HCT116 (cell line): ENCODE results near the gene SYNE3. TPM values are rescaled to one million over a fixed set of nuclear protein-coding genes. Genes with fewer than 3 reads are reported as not detected.

ENCODE experiments used
- ATAC-seq: fragments of 200-7000 bp; cut with Tn5 transposase; 2 replicates; pipeline ENCODE4 v1.9.1; 2020; ENCODE audit warnings: mild to moderate bottlenecking, moderate library complexity
- BruUV-seq: library from RNA; stranded (reverse); fragments of 400-500 nt; replicated peaks from 2 replicates; lab custom pipeline; 2021; lab: Mats Ljungman, UMichigan
- CTCF ChIA-PET: fragments of 300-600 bp; sonication (Branson Sonifier 250); formaldehyde crosslinking; loops from one replicate; lab custom pipeline; 2021; ENCODE audit warnings: antibody characterized with exemption; lab: Charles Lee
- POLR2A ChIA-PET: fragments of 300-600, 350-600 bp; sonication (Branson Sonifier 250); formaldehyde crosslinking; loops from one replicate; lab custom pipeline; 2021; ENCODE audit warnings: antibody characterized with exemption; lab: Charles Lee
- RAD21 ChIA-PET, 2 experiments: fragments of 300-600 bp; sonication (Branson Sonifier 250); formaldehyde crosslinking; loops; one replicate each; lab custom pipeline; 2023; ENCODE audit warnings: low total read pairs in 2 of 2; ENCODE audit not compliant: uncharacterized antibody in 2 of 2, unreplicated experiment in 2 of 2, low non-redundant PET in 1 of 2; lab: Charles Lee
- DNase-seq: peaks from one replicate; pipeline ENCODE4 v3.0.0-alpha.2; 2010; ENCODE audit warnings: low read depth, low spot score
- H2AFZ ChIP-seq: fragments of 200-600 bp; shearing (Covaris generic), sonication (generic); 2 replicates; pipeline ENCODE4 v1.6.1; 2017; ENCODE audit warnings: low read depth, mixed run types, mixed read lengths, antibody characterized with exemption, low read length; ENCODE audit not compliant: poor library complexity, severe bottlenecking
- H3K27ac ChIP-seq: 2 replicates; pipeline ENCODE4 v1.5.1; 2012; ENCODE audit warnings: low read depth, low read length
- H3K27me3 ChIP-seq: fragments of 200-600 bp; sonication (generic); 2 replicates; pipeline ENCODE4 v1.6.1; 2016; ENCODE audit warnings: mixed run types, low read length, mixed read lengths; ENCODE audit not compliant: insufficient read depth
- H3K36me3 ChIP-seq, 2 experiments: fragments of 200-500 bp in 1 of 2; fragments of 200-600 bp in 1 of 2; sonication (Bioruptor generic) in 1 of 2; sonication (generic) in 1 of 2; 2 replicates each; pipeline versions ENCODE4 v1.5.1 to v1.6.1; 2014 to 2016; ENCODE audit warnings: low read length in 2 of 2, inconsistent platforms in 1 of 2, mixed read lengths in 1 of 2, mixed run types in 1 of 2; ENCODE audit not compliant: insufficient read depth in 2 of 2, control insufficient read depth in 1 of 2
- H3K4me1 ChIP-seq, 2 experiments: fragments of 200-600 bp in 1 of 2; sonication (generic) in 1 of 2; 2 replicates each; pipeline versions ENCODE4 v1.5.1 to v1.6.1; 2012 to 2017; ENCODE audit warnings: low read length in 2 of 2, inconsistent platforms in 1 of 2, mild to moderate bottlenecking in 1 of 2, mixed read lengths in 1 of 2, mixed run types in 1 of 2, moderate library complexity in 1 of 2; ENCODE audit not compliant: insufficient read depth in 2 of 2, control insufficient read depth in 1 of 2
- H3K4me2 ChIP-seq: fragments of 200-600 bp; sonication (generic); 2 replicates; pipeline ENCODE4 v1.6.1; 2017; ENCODE audit warnings: mixed run types, low read length, mixed read lengths
- H3K4me3 ChIP-seq, 2 experiments: fragments of 200-600 bp in 1 of 2; sonication (generic) in 1 of 2; replicated peaks in 1 of 2; 2 replicates each; pipeline ENCODE4 v1.5.1; 2011 to 2016; ENCODE audit warnings: low read length in 2 of 2, control low read depth in 1 of 2, low read depth in 1 of 2, mild to moderate bottlenecking in 1 of 2, mixed read lengths in 1 of 2, mixed run types in 1 of 2
- H3K79me2 ChIP-seq: fragments of 200-600 bp; sonication (generic); 2 replicates; pipeline ENCODE4 v1.6.1; 2017; ENCODE audit warnings: mild to moderate bottlenecking, mixed run types, low read length, moderate library complexity, mixed read lengths; ENCODE audit not compliant: insufficient read depth
- H3K9ac ChIP-seq: fragments of 200-600 bp; sonication (generic); 2 replicates; pipeline ENCODE4 v1.6.1; 2016; ENCODE audit warnings: low read length, mixed read lengths
- H3K9me2 ChIP-seq: fragments of 200-600 bp; sonication (generic), shearing (Covaris generic); 2 replicates; pipeline ENCODE4 v1.6.1; 2017; ENCODE audit warnings: mixed run types, mild to moderate bottlenecking, moderate library complexity; ENCODE audit not compliant: insufficient read depth
- H3K9me3 ChIP-seq, 2 experiments: fragments of 200-500 bp in 1 of 2; fragments of 200-600 bp in 1 of 2; sonication (Bioruptor generic) in 1 of 2; sonication (generic) in 1 of 2; 2 replicates each; pipeline ENCODE4 v1.6.1; 2014 to 2017; ENCODE audit warnings: low read length in 2 of 2, mixed read lengths in 2 of 2, inconsistent platforms in 1 of 2, low read depth in 1 of 2, mild to moderate bottlenecking in 1 of 2, mixed run types in 1 of 2, moderate library complexity in 1 of 2; ENCODE audit not compliant: control insufficient read depth in 1 of 2, insufficient read depth in 1 of 2
- H4K20me1 ChIP-seq: fragments of 200-600 bp; sonication (generic), shearing (Covaris generic); 2 replicates; pipeline ENCODE4 v1.6.1; 2017; ENCODE audit warnings: mixed run types, mild to moderate bottlenecking, moderate library complexity; ENCODE audit not compliant: insufficient read depth
- CBX3 ChIP-seq: IDR thresholded peaks from 2 replicates; pipeline ENCODE4 v1.6.1; 2012; ENCODE audit warnings: low read depth
- CEBPB ChIP-seq: IDR thresholded peaks from 2 replicates; pipeline ENCODE4 v1.6.1; 2012; ENCODE audit warnings: low read depth
- CTCF ChIP-seq, 3 experiments: fragments of 200-600 bp in 1 of 3; sonication (generic) in 1 of 3; IDR thresholded peaks in 2 of 3; conservative IDR thresholded peaks in 1 of 3; 2 replicates each; pipeline ENCODE4 v1.5.1; 2012 to 2017; ENCODE audit warnings: low read depth in 2 of 3, low read length in 2 of 3, antibody characterized with exemption in 1 of 3, borderline replicate concordance in 1 of 3, control low read depth in 1 of 3, mild to moderate bottlenecking in 1 of 3, mixed read lengths in 1 of 3, mixed run types in 1 of 3, moderate library complexity in 1 of 3; ENCODE audit not compliant: insufficient read depth in 1 of 3
- EGR1 ChIP-seq: IDR thresholded peaks from 2 replicates; pipeline ENCODE4 v1.6.1; 2012; ENCODE audit warnings: low read depth
- ELF1 ChIP-seq: IDR thresholded peaks from 2 replicates; pipeline ENCODE4 v1.6.1; 2012; ENCODE audit warnings: low read depth, borderline replicate concordance
- EZH2 ChIP-seq: fragments of 200-600 bp; sonication (generic); IDR thresholded peaks from 2 replicates; pipeline ENCODE4 v1.6.1; 2017; ENCODE audit warnings: antibody characterized with exemption, mixed run types
- JUND ChIP-seq: IDR thresholded peaks from 2 replicates; pipeline ENCODE4 v1.6.1; 2012
- POLR2A ChIP-seq: IDR thresholded peaks from 2 replicates; pipeline ENCODE4 v1.7.0; 2011; ENCODE audit warnings: borderline replicate concordance; ENCODE audit not compliant: insufficient read depth, insufficient read length; ENCODE audit errors: extremely low read depth
- POLR2AphosphoS5 ChIP-seq: IDR thresholded peaks from 2 replicates; pipeline ENCODE4 v1.6.1; 2011; ENCODE audit warnings: mild to moderate bottlenecking, low read depth, low read length, moderate library complexity
- SIN3A ChIP-seq: IDR thresholded peaks from 2 replicates; pipeline ENCODE4 v1.6.1; 2012; ENCODE audit warnings: low read depth
- SP1 ChIP-seq: IDR thresholded peaks from 2 replicates; pipeline ENCODE4 v1.6.1; 2012; ENCODE audit warnings: low read depth
- SRF ChIP-seq: IDR thresholded peaks from 2 replicates; pipeline ENCODE4 v1.6.1; 2012; ENCODE audit warnings: low read depth
- TCF7L2 ChIP-seq: IDR thresholded peaks from 2 replicates; pipeline ENCODE4 v1.7.0; 2011; ENCODE audit warnings: borderline replicate concordance, inconsistent platforms; ENCODE audit not compliant: insufficient read depth, insufficient read length; ENCODE audit errors: extremely low read depth
- ZFX ChIP-seq: fragments of 450-650 bp; IDR thresholded peaks from 2 replicates; pipeline ENCODE4 v1.6.1; 2017
- ZNF274 ChIP-seq: fragments of 200-500 bp; sonication (Bioruptor generic); IDR thresholded peaks from 2 replicates; pipeline ENCODE4 v1.6.1; 2014; ENCODE audit warnings: mild to moderate bottlenecking, low read depth, low read length, inconsistent platforms
- intact Hi-C: fragments of 100-400 bp; cut with micrococcal nuclease; formaldehyde crosslinking; loops from 2 replicates; pipeline ENCODE4 v1.10.0; 2022
- total RNA-seq: library from RNA; stranded (reverse); gene quantifications from one replicate; pipeline ENCODE4 v1.2.1, GENCODE V29; 2021; ENCODE audit not compliant: unreplicated experiment
- TF ChIP-seq, protein P1 (sequence below): IDR thresholded peaks from 2 replicates; pipeline ENCODE4 v1.6.1; 2012
- TF ChIP-seq, protein P2 (sequence below): IDR thresholded peaks from 2 replicates; pipeline ENCODE4 v1.6.1; 2011; ENCODE audit warnings: mild to moderate bottlenecking, low read length, moderate library complexity; ENCODE audit not compliant: insufficient replicate concordance; ENCODE audit errors: extremely low read depth

The SYNE3 gene
- total RNA-seq, 1 experiment from 2014 or later, result 3.6 TPM

DNA sequence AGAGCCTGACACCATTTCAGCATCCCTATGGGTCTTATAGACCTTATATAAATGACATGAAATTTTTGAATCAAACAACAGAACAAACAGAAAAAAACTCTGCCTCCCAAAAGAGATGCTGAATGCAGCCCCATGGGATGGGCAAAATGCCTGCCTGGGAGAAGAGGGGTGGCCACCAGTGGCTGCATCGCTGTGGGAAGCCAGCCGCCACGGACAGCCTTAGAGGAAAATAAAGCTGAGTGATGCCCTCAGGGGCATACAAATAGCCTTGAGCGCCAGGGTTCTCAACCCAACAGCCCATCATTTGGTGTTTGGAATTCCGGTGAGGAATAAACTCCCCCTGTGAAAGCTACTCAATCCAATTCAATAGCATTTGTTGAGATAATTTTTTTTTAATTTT lies 22.9 kb downstream of the SYNE3 start:
- Histone ChIP-seq H2AFZ (no peak overlapping the region), H3K79me2 (no peaks in the 10 kb centered on the region), H3K9me2 (no peaks in the 10 kb centered on the region), H3K9me3 (no peaks in the 10 kb centered on the region), H4K20me1 (no peaks in the 10 kb centered on the region), H3K4me1 (peaks cover 0 to 10% of the 10 kb centered on the region in 2 experiments; a peak in 1 of 4 replicates), H3K27me3 (no peaks in the 10 kb centered on the region), H3K9ac (no peak overlapping the region), H3K27ac (no peak overlapping the region), H3K4me2 (no peak overlapping the region)
- no peak for DNase-seq
- ChIA-PET CTCF (no interaction called here), RAD21 (interaction anchor here in 1 of 2 experiments (0.7 kb wide), 1 partner anchor 46 kb away, joined by 3 read pairs; no protein-coding TSS in a partner anchor), POLR2A (interaction anchor here (1.5 kb wide), 1 partner anchor 10 kb away, joined by 3 read pairs; no protein-coding TSS in a partner anchor)
- no peak for ATAC-seq
- no TSS peak for BruUV-seq
- intact Hi-C loops, result no loop called here
- no peak for TF ChIP-seq TCF7L2
- TF ChIP-seq POLR2AphosphoS5, result no peak
- no peak for TF ChIP-seq JUND
- no peak for TF ChIP-seq POLR2A
- TF ChIP-seq CEBPB, result no peak
- TF ChIP-seq SIN3A, result no peak
- no peak for TF ChIP-seq CBX3
- no peak for TF ChIP-seq SP1
- TF ChIP-seq EGR1, result no peak
- TF ChIP-seq, protein P1, sequence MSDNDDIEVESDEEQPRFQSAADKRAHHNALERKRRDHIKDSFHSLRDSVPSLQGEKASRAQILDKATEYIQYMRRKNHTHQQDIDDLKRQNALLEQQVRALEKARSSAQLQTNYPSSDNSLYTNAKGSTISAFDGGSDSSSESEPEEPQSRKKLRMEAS, result no peak
- TF ChIP-seq ZNF274, result no peak
- no peak for TF ChIP-seq SRF
- no peak for TF ChIP-seq CTCF (IDR thresholded peaks at IDR 0.05 in 2 of 3, conservative IDR thresholded peaks at IDR 0.05 in 1 of 3; ENCODE audit: borderline replicate concordance in 1 of 3, insufficient read depth in 1 of 3, low read depth in 2 of 3, low read length in 2 of 3)
- TF ChIP-seq ZFX, result no peak
- no peak for TF ChIP-seq EZH2
- no peak for TF ChIP-seq ELF1
- TF ChIP-seq, protein P2, sequence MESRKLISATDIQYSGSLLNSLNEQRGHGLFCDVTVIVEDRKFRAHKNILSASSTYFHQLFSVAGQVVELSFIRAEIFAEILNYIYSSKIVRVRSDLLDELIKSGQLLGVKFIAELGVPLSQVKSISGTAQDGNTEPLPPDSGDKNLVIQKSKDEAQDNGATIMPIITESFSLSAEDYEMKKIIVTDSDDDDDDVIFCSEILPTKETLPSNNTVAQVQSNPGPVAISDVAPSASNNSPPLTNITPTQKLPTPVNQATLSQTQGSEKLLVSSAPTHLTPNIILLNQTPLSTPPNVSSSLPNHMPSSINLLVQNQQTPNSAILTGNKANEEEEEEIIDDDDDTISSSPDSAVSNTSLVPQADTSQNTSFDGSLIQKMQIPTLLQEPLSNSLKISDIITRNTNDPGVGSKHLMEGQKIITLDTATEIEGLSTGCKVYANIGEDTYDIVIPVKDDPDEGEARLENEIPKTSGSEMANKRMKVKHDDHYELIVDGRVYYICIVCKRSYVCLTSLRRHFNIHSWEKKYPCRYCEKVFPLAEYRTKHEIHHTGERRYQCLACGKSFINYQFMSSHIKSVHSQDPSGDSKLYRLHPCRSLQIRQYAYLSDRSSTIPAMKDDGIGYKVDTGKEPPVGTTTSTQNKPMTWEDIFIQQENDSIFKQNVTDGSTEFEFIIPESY, result no peak
- TF ChIP-seq, all 23 proteins: peak for 0
- Histone ChIP-seq H3K36me3 (no peaks in the 10 kb centered on the region), H3K4me3 (no peak overlapping the region)
